Activated CD4-positive, CD25-positive, alpha-beta regulatory T cell treated with anti-CD3 and anti-CD28 coated beads, Interleukin-2, amount 50 U/mL, for 72 hours (primary cell): ENCODE measurements around the gene PADI4.
"Not testable (repeated sequence)": the region's sequence is repeated elsewhere in the genome, so short reads cannot be mapped to it uniquely, and the experiment has no call there.

Source experiments
- DNase-seq: peaks from one replicate; pipeline ENCODE4 v3.0.0; 2021

PADI4 gene

DNA sequence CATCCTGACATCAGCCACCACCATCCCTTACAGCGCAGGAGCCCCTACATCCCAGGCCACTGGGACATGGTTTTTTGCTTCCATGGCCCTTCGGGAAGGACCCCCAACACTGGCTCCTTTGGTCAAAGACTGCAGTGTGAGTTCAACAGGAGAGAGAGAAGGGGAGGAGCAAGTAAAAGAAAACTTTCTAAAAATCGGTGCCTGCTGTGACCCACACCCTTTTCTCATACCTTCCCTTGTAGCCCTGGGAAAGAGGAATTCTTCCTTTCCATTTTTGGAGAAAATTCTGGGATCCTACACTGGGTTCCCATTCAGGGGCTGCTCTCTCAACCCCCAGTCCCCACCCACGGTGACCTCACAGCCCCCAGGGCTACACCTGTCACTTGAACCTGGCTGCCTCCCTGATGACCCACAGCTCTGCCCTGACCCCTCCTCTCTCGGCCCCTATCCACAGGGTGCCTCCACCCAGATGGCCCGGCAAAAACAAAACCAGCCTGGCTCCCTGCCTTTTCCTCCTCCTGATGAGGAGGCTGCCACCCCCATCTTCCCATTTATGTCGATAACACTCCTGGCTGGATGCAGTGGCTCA lies 7.6 kb downstream of the PADI4 start:
- DNase-seq: no peak

DNA sequence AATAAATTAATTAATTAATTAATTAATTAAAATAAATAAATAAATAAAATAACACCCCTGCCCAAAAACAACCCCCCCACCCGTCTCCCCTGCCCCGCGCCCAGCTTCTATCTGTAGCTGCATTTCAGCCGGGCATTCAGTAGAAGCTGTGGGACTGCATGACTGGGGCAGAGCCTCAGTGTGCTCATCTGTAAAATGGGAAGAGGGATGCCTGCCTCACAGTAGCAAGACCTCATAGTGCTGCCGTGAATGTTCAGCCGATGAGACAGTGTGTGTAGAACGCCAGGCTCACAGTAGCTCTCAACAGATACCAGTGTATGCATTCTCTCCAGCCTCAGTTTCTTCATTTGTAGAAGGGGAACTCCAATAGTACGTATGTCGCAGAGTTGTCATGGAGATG lies 8.7 kb downstream of the PADI4 start:
- DNase-seq: no peak

DNA sequence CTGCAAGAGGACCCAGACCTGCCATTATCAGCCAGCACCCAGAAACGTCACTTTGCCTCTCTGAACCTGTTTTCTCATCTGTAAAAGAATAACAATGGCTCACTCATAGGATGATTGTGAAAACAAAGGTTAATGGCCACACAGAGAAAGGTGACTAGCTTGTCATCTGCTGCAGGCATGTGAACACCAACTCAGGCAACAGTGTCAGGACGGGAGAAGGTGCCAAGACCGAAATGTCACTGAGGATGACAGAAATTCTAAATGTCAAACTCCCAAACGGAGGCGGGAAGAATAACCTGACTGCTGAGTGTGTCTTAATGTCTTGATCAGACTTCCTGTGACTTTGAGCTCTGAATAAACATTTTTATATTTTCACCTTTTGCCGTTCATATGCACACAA lies 10.3 kb downstream of the PADI4 start:
- no peak for DNase-seq

DNA sequence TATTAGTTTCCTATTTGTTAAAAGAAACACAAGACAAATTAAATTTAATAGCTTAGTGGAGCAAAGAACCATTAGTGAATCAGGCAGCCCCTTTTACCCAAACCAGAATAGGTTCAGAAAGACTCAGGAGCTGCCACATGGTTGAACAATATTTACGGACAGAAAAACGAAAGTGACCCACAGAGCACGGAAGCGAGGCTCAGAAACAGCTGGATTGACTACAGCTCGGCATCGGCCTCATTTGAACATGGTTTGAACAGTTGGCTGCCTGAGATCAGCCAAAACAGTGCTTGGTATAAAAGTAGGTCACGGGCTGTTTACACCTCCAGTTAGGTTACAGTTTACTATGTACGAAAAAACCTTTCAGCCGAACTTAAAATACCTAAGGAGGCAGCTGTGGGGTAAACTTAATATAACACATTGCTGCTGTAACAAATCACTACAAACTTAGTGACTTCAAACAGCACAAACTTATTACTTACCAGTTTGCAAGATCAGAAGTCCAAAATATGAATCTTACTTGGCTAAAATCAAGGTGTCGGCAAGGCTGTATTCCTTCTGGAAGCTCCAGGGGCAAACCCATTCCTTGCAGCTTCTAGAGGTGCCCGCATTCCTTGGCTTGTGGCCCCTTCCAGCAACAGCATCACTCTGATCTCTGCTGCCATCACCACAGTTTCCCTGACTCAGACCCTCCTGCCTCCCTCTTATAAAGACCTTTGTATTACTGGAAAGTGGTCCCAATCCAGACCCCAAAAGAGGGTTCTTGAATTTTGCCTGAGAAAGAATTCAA lies 11.8 kb downstream of the PADI4 start:
- DNase-seq: no peak

DNA sequence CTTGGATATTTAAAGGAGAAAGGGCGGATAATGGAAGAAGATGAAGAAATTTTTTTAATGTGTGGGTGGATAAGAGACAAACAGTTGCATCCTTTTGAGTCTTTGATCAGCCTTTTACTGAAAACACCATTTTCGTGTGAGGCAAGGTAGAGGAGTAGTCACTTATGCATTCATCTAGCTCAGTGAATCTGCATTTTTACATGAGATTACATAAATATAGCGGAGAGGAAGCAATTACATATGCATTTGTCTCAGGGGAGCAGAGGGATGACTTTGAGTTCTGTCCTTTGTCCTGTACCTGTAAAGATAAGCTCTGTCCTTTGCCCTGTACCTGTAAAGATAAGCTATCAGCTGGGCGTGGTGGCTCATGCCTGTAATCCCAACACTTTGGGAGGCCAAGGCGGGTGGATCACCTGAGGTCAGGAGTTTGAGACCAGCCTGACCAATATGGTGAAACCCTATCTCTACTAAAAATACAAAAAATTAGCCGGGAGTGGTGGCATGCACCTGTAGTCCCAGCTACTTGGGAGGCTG lies 13.9 kb downstream of the PADI4 start:
- not testable (repeated sequence) for DNase-seq

DNA sequence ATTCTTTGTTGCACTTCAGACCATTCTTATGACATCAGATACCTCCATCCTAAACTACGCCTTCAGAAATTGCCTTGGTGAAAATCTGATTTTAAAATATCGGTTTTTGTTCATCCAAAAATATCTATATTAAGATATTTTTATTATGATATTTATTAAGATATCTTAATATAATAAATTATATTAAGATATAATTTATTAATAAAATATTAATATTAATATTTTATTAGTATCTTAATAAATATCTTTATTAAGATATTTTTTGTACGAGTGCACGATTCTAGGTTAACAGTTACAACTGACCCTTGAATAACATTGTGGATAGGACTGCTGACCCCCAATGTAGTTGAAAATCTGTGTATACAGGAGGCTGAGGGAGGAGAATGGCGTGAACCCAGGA lies 20.9 kb downstream of the PADI4 start:
- DNase-seq: no peak

DNA sequence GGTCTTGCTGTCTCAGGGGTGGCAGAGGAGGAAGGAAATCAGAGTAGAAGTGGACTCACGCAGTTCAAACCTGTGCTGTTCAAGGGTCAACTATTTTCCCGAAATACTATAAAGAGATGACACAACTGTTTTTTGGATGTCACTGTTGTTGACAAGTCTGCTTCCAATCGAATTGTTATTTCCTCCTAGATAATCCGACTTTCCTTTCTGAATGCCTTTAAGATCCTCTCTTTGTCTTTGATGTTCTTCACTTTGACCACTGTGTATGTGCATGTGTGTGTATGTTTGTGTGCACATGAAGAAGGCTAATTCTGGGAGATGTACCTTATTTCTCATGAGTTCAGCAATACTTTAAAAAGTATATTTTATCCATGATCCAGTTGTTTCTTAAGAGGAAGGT lies 21.6 kb downstream of the PADI4 start:
- no peak for DNase-seq

DNA sequence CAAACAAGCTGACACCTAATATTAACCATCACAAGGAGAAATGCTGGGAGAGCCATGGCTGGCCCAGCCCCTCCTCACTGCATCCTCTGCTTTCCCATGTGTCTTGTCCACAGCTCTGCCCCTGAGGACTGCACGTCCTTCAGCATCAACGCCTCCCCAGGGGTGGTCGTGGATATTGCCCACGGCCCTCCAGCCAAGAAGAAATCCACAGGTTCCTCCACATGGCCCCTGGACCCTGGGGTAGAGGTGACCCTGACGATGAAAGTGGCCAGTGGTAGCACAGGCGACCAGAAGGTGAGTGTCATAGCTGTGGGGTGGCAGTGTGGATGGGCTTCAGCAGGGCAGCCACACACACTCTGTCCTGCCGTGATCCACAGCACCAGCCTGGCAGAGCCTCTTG lies 22.9 kb downstream of the PADI4 start:
- no peak for DNase-seq

DNA sequence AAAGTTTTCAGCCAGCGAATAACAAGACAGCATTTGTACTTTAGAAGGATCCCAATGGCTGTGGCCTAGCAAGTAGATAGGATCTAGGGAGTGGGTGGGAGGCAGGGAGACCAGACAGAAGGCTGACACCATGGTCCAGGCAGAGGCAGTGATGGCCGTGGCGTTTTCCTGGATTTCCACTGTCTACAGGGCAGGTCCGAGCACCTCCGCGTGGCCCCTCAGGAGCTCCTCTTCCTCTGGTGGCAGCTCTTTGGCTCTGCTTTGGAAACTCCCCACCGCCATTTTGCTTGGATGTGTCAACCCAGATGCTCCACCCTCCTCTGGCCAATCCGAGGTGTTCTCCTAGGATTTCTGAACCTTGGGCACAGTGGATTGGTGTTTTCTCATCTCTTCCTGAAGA lies 25.1 kb downstream of the PADI4 start:
- DNase-seq: no peak

DNA sequence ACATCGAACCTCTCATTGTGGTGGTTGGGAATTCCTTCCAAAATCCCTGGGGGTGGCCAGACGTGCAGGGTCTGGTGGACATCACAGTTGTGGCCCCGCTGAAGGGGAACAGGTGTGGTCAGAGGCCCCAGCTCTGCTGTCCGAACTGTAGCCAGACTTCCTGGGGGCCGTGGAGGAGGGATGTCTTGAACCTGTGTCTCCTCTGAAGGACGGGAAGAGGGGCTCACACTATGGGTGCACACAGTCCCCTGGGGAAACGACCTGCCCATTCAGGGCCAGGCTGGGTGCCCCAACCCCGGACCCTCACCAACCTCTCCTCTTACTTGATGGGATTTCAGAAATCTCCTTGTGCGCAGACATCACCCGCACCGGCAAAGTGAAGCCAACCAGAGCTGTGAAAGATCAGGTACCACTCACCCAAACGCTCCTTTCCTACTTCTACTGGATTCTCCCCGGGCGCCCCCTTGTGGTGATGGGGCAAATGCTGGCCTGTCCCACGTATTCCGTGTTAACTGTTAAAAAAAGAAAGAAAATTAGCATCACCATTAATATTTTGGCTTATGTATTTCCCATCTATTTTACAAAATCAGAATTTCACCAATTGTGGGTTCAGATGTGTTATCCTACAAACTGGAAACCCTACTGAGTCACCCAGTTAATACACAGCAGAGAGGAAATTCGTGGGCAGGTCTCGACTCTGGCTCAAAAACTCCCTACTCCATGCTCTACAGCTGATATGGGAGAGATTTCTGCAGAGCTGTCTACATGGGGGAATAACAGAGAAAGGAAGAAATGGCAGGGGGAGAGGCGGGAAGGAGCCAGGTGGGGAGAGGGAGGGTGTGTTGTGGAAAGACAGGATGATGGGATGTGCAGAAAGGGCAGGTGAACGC lies 28.1 kb downstream of the PADI4 start:
- peak; percentile 72 for DNase-seq

DNA sequence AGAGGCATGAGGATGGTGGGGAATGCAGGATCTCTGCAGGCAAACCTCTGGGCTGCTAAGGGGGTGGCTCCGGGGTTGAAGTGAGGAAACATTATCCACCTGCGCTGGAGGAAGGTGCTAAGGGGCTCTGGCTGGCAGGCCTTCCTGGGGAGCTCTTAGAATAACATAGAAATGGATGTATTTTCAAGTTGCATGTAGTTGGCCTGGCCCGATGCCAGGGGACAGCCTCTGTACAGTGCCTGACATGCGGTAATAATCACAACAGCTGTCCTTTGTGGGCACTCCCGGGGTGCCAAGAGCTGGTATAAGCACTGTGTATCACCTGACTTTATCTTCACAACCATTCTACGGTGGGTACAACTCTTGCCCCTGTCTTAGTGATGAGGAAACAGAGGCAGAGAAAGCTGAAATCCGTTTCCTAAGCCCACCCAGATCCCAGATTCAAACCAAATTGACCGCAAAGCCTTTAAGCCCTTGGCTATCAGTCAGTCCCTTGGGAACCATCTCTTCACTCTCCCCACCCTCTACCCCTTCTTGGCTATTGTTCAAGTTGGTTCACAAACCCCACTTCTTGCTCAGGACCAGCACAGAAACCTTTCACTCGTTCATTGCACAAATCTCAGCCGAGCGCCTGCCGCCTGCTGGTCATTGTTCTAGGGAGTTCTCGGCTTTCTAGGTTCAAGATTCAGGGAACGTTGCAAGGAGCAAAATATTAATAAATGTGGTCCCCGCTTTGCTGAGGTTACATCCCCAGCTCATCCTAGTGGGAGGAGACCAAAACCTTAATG lies 30.9 kb downstream of the PADI4 start:
- DNase-seq: no peak

DNA sequence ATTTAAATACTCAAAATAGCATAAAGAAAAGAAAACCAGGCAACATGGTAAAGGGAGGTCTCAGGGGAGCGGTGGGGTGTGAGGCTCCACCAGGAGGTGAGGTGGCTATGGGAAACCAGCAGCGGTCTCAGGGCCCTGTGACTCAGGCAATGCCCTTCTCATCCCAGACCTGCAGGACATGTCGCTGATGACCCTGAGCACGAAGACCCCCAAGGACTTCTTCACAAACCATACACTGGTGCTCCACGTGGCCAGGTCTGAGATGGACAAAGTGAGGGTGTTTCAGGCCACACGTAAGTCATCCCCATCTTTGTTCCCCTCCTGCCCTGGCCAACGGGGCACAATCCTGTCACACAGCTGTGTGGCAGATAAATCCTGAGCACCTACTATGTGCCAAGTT lies 31.5 kb downstream of the PADI4 start:
- DNase-seq: no peak

DNA sequence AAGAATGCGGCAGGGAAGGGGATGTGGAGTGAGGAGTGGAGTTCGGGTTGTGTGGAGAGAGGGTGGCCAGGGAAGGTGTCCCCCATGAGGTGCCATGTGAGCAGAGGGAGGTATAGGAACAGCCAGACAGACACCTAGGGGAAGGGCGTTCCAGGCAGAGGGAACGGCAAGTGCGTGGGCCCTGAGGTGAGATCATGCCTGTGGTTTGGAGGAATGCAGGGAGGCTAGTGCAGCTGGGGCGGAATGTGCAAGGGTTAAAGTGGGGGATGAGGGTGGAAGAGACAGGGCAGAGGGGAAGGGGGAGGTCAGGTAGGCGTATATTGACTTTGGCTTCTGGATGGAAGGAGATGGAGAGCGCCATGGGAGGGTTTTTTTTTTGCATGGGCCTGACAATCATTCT lies 32.4 kb downstream of the PADI4 start:
- no peak for DNase-seq

DNA sequence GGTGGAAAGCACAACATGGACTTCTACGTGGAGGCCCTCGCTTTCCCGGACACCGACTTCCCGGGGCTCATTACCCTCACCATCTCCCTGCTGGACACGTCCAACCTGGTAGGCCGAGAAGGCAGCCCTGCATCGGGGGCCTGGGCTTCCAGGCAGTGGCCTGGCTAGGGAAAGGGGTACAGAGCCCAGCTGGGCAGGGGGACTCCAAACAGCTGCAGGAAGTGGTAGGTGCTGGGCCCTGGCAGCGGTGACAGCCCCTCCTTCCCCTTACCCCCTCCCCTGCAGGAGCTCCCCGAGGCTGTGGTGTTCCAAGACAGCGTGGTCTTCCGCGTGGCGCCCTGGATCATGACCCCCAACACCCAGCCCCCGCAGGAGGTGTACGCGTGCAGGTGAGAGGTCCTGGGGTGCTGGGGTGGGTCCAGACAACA lies 34.0 kb downstream of the PADI4 start:
- DNase-seq: no peak

DNA sequence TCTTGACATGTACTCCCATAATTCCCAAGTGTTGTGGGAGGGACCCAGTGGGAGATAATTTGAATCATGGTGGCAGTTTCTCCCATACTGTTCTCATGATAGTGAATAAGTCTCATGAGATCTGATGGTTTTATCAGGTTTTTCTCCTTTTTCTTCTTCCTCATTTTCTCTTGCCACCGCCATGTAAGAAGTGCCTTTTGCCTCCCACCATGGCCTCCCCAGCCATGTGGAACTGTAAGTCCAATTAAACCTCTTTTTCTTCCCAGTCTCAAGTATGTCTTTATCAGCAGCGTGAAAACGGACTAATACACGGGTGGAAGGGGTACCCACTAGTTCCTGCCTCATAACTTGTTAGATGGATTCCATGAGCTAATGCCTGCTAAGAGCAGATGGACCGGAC lies 37.5 kb downstream of the PADI4 start:
- not testable (repeated sequence) for DNase-seq

DNA sequence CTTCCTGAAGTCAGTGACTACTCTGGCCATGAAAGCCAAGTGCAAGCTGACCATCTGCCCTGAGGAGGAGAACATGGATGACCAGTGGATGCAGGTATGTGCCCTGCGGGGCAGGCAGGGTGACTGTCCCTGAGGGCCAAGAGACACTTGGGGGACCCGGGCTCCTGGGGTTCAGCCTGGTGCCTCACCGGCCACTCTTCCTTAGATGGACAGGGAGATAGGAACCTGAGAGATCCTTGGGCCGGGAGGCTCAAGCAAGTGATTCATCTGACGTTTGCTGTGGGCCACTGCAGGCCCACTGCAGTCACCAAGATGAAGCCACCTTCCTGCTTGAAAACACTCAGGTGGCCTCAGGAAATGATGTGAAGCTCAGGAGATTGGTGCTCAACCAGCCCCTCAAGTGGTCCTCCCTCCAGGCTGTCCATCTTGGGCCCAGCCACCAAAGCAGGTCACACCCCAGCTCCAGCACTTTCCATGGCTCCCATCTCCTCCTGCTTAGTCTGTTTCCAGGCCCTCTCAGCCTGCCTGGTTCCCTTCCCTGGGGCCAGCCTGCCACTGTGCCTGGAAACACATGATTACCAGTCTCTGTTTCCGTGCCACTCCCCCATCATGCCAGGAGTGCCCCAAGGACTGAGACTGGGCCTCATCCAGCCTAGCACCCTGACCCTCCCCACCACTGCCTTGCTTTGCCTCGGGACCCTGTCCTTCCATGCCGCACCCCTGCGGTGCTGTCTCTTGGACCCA lies 38.2 kb downstream of the PADI4 start:
- DNase-seq: no peak

DNA sequence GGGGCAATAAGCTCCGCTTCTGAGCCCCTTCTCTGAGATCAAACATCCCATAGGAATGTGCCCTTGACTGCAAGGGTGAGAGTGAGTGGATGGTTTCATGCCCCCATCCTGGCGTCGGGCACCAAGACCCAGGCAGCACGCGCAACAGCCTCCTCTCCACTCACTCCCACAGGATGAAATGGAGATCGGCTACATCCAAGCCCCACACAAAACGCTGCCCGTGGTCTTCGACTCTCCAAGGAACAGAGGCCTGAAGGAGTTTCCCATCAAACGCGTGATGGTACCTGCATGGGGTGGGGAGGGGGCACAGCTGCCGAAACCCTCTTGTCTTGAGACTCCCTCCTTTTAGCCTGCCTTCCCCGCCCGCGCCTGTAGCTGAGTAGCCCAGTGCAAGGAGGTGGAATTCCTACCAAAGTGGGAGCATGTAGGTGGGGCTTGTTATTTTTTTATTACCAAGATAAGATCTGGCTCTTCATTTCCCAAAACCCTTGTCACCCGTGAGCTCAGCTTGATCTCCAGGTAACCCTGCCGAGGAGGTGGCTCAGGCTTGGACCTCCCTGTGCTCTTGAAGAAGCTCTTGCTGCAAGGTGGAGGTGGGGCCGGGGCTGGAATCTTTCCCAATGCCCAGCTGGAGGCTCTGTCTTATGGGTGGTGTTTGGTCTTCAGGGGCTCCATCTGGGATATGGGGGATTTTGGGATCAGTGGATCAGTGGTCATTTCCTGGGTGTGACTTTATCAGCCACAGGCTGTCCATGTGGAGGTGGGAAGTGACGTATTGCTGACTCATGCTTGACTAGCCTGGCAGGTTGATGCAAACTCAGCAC lies 40.0 kb downstream of the PADI4 start:
- DNase-seq: no peak

DNA sequence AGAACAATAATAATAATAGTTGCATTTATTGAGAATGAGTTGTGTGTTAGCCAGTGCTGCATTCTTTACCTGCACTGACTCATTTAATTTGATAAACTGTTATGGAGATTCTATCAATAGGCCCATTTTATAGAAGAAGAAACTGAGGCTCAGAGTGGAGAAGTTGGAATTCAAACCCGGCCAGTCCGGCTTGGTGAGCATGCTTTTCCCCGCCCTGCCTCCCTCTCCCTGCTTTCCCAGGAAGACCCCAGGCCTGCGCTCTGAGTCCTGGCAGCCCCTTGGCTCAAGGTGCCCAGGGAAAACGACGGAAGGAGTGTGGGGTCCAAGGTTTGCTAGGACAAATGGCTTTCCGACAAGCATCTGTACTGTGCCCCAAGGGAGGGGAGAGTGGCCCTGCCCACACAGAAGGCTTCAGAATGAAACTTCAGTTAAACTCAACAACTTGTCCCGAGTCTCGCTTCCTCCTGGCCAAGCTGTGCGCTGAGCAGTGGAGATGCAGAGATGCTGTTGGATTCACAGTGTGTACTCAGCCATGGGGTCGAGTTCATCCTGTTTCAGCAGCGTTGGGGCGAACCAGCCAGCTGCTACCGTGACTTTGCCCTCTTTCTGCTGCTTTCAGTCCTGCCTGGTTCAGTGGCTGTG lies 40.7 kb downstream of the PADI4 start:
- no peak for DNase-seq

DNA sequence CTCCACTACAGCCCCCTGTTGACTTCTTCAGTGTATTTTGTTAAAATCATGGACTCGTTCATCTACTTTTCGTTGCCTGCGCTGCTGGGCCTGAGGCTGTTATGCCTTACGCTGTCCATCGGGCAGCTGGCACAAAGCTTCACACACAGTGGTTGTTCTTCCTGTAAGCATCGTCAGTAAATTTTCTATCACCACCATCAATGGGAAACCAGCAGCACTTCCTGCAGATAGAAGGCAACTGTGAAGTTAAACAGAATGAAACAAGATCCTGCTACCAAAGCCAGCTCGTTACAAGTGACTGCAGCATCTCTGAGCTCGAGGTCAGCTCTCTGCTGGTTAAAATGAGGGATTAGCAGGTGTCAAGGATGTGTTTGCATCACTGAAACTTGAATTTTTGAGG lies 42.1 kb downstream of the PADI4 start:
- no peak for DNase-seq

DNA sequence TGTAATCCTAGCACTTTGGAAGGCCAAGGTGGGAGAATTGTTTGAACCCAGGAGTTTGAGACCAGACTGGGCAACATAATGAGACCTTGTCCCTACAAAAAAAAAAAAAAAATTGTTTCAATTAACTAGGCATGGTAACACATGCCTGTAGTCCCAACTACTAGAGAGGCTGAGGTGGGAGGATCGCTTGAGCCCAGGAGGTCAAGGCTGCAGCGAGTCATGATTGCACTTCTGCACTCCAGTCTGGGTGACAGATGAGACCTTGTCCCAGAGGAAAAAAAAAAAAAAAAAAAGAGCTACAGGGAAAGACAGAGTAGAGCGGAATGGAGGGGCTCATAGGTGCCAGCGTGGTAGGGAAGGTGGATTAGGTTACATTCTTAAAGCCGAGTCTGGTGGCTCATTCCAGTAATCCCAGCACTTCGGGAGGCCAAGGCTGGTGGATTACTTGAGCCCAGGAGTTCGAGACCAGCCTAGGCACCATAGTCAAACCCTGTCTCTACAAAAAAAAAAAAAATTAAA lies 43.0 kb downstream of the PADI4 start:
- no peak for DNase-seq
